Measurements from ENCODE around the gene MAPKAP1. TPM values are rescaled to one million over a fixed set of nuclear protein-coding genes. Genes with fewer than 3 reads are reported as not detected.
"Not testable (repeated sequence)": the region's sequence is repeated elsewhere in the genome, so short reads cannot be mapped to it uniquely, and the experiment has no call there.

The MAPKAP1 gene
- total RNA-seq, 1 donor from 2014 or later, result 66.8 TPM

DNA sequence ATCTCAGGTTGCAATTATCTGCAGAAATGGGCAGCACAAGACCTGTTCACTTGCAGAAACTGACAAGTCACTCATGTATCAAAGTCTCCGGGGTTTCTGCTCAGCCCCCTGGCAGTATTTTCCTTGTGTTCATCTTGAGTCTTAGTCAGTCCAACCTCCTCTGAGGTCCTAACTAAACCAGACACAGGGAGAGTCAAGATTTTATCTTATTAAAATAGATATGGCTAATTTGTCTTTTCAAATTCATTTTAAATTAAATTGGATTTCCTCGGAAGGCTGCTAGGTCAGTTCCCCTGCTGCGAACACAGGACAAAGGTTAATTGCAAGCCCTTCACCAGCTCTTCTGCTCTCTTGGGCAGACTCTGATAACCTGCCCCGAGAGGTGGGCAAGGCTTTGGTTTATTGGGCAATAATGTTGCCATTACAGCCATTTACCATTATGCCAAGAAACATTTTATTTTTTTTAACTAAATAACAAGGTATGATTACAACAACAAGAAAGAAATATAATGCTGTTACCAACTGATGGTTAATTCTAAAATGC lies 103.5 kb downstream of the MAPKAP1 start:
- no peak for DNase-seq

GRCh38 chr9:125601961-125602360 lies 105.0 kb downstream of the MAPKAP1 start:
- no peak for DNase-seq

- no peak for DNase-seq
Measured at GRCh38 chr9:125600194-125600593, 106.8 kb downstream of the MAPKAP1 start.

DNA sequence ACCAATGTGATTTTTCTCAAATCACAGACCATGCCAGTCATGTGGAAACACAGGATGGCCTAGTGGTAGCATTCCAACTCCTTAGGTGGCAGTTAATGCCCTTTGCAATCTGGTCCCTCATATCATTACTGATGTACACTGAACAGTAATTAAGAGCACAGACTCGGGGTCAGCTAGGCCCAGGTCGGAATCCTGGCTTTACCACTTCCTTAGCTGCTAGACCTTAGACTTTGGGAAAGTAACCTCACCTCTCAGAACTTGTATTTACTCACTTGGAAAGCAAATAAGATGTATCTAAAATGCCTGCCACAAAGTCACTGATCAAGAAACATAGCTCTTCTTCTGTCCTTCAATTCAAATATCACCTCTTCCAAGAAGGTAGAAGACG lies 112.8 kb downstream of the MAPKAP1 start:
- no peak for DNase-seq

DNA sequence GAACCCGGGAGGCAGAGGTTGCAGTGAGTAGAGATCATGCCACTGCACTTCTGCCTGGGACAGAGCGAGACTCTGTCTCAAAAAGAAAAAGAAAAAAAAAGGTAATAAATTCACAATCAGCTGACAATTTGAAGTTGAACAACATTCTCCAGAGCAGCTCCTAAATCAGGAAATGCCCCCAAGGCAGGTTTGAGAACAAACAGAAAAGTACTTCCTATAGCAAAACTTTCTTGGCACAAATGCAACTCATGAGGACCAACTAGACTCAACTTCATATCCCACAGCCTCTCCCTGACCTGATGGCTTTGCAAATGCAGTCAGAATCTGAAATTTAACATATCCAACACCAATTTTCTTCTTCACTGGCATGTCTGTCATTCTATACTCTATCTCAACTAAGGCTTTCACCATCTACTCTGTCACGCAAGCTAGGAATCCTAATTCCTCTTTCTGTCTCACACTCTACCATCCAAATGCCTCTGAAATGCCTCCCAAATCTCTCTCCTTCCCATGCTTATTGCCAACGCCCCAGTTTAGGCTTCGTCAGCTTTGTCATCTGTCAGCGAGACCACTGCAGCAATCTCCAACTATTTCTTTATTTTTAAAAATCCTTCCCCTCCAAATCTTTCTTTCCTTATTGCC lies 113.3 kb downstream of the MAPKAP1 start:
- DNase-seq, result no peak

DNA sequence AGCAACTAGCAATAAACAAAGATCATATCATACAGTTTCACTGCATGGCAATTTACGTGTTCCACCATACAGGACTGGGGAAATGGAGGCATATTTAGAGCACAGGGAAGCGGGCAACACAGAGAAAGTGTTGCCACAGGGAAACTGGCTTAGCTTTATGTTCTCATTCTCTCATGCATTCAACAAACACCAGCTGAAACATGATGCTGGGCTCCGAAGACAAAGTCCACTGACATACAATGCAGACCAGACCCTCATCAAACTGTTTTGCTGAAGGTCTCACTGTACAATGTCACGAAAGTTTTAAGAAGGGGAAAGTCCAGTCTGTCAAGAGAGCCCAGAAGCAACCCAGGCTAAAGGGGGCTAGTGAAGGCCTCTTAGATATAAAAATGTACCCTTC lies 115.1 kb downstream of the MAPKAP1 start:
- no peak for DNase-seq

GRCh38 chr9:125591245-125591644 lies 115.8 kb downstream of the MAPKAP1 start:
- DNase-seq, result no peak

DNA sequence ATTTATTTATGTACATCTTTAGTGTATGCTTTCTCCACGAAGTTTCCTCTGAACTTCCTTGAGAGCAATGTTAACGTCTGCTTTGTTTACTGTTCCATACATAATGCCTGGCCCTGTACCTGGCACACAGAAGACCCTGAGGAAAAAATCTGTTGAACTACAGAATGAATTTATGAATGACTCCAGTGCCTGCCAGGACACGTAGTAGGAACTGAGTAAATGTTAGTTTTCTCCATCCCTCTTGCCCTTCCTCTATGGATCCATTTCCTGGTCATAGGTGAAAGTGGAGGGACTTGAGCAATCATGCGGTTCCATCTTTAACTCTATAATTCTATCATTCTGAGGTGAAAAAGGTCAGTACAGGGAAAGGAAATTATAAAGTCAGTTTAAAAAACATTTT lies 117.7 kb downstream of the MAPKAP1 start:
- no peak for DNase-seq

DNA sequence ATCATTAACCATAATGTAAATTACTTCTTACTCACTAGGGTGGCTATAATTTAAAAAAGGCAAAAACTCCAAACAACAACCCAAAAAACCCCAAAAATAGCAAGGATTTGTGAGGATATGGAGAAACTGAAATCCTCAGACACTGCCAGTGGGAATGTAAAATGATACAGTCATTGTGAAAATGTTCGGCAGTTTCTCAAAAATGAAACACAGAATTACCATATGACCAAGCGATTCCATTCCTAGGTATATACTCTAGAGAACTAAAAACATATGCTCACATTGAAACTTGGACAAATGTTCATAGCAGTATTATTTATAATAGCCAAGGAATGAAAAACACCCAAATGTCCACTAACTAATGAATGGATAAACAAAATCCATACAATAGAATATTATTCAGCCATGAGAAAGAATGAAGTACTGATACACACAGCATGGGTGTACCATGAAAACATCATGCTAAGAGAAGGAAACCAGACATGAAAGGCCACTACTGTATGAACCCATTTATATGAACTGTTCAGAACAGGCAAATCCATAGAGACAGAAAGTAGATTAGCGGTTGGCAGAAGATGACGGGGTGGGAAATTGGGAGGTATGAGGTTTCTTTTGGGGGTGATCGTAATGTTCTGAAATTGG lies 119.1 kb downstream of the MAPKAP1 start:
- no peak for DNase-seq

- DNase-seq, result no peak
Measured at GRCh38 chr9:125586172-125586511, 120.9 kb downstream of the MAPKAP1 start.

- DNase-seq, result no peak
Measured at GRCh38 chr9:125585503-125586171, 121.4 kb downstream of the MAPKAP1 start.

- no peak for DNase-seq
Measured at GRCh38 chr9:125580701-125581286, 126.2 kb downstream of the MAPKAP1 start.

- no peak for DNase-seq
Measured at GRCh38 chr9:125579030-125579932, 127.7 kb downstream of the MAPKAP1 start.

GRCh38 chr9:125574126-125574877 lies 132.7 kb downstream of the MAPKAP1 start:
- no peak for DNase-seq

GRCh38 chr9:125572461-125572860 lies 134.5 kb downstream of the MAPKAP1 start:
- not testable (repeated sequence) for DNase-seq

- not testable (repeated sequence) for DNase-seq
Measured at GRCh38 chr9:125571824-125572223, 135.2 kb downstream of the MAPKAP1 start.

DNA sequence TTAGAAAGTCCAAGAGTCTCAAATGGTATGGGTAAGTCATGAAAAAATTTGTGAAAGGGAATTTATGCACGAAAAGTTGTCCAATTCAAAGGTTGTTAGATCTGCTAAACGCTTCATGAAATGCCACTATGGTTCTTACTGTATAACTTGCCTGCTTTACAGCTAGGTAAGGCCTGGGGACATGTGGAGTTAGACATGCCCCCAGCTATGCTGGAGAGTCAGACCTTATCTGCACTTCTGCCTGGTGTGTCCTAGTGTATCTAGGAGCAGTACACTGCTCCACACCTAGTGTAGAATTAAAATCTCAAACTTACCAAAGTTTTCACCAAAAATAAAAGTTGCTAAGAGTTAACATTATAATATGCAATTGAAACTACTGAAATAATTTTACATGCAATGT lies 136.8 kb downstream of the MAPKAP1 start:
- no peak for DNase-seq

- DNase-seq, result peak; percentile 59
Measured at GRCh38 chr9:125568621-125569020, 138.4 kb downstream of the MAPKAP1 start.

DNA sequence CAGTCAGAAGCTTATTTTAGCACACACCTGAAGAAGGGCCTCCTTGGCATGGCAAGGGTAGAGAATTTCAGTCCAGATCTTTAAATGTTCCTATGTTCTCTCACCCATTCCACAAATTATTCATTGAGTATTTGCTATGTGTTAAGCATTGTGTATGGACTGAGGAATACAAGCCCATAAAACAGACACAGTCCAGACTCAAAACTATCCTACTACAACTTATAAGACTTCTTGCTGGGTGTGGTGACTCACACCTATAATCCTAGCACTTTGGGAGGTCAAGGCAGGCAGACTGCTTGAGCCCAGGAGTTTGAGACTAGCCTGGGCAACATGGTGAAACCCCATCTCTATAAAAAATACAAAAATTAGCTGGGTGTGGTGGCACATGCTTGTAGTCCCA lies 141.0 kb downstream of the MAPKAP1 start:
- not testable (repeated sequence) for DNase-seq

- no peak for DNase-seq
Measured at GRCh38 chr9:125565126-125565525, 141.9 kb downstream of the MAPKAP1 start.

GRCh38 chr9:125564631-125565030 lies 142.4 kb downstream of the MAPKAP1 start:
- DNase-seq, result no peak

Data from tongue (tissue), 2 donors.